HEK293 (cell line): ENCODE measurements around the gene NLGN1.

Experiments
- CTCF ChIA-PET: fragments of 350-600 bp; formaldehyde crosslinking; extraction: SDS; loops from one replicate; lab custom pipeline; 2021; ENCODE audit warnings: antibody characterized with exemption; lab: Yijun Ruan, JAX
- POLR2A ChIA-PET: fragments of 300-600 bp; formaldehyde crosslinking; extraction: SDS; loops from one replicate; lab custom pipeline; 2020; ENCODE audit warnings: antibody characterized with exemption, inconsistent platforms; lab: Yijun Ruan, JAX
- H3K27ac ChIP-seq: fragments of 200-500 bp; sonication (Bioruptor generic); 2 replicates; pipeline ENCODE4 v1.5.1; 2014; ENCODE audit warnings: low read depth, low read length, control low read depth, inconsistent platforms; ENCODE audit errors: extremely low read depth
- H3K36me3 ChIP-seq, 2 experiments: fragments of 200-500 bp in 1 of 2; sonication (Bioruptor generic) in 1 of 2; 1 replicate in 1 of 2; 2 replicates in 1 of 2; pipeline ENCODE4 v1.5.1; 2014 to 2017; ENCODE audit warnings: inconsistent platforms in 2 of 2, low read length in 2 of 2; ENCODE audit not compliant: control insufficient read depth in 2 of 2, insufficient read depth in 1 of 2
- H3K4me1 ChIP-seq: fragments of 200-500 bp; sonication (Bioruptor generic); 2 replicates; pipeline ENCODE4 v1.5.1; 2014; ENCODE audit warnings: mild to moderate bottlenecking, low read length, inconsistent platforms; ENCODE audit not compliant: control insufficient read depth, insufficient read depth
- H3K4me3 ChIP-seq: 2 replicates; pipeline ENCODE4 v1.5.1; 2011; ENCODE audit warnings: low read depth, mild to moderate bottlenecking, control low read depth, low read length, moderate library complexity
- H3K9me3 ChIP-seq: fragments of 200-500 bp; sonication (Bioruptor generic); 2 replicates; pipeline ENCODE4 v1.5.1; 2014; ENCODE audit warnings: low read depth, low read length, inconsistent platforms; ENCODE audit not compliant: control insufficient read depth, insufficient read depth
- ATF2 ChIP-seq: fragments of 450-650 bp; formaldehyde crosslinking; IDR thresholded peaks from 2 replicates; pipeline ENCODE4 v1.5.1; 2016; ENCODE audit warnings: missing biosample characterization, missing genetic modification characterization, low read depth
- IKZF3 ChIP-seq: fragments of 450-650 bp; IDR thresholded peaks from 2 replicates; pipeline ENCODE4 v1.5.0; 2018; ENCODE audit warnings: missing biosample characterization, mild to moderate bottlenecking, missing genetic modification characterization, moderate library complexity
- PRDM6 ChIP-seq: fragments of 450-650 bp; formaldehyde crosslinking; IDR thresholded peaks from 2 replicates; pipeline ENCODE4 v1.5.1; 2017; ENCODE audit warnings: missing biosample characterization, missing genetic modification characterization
- ZBTB17 ChIP-seq: fragments of 450-650 bp; formaldehyde crosslinking; IDR thresholded peaks from 2 replicates; pipeline ENCODE4 v1.5.1; 2016; ENCODE audit warnings: missing biosample characterization, missing genetic modification characterization
- ZBTB44 ChIP-seq: fragments of 450-650 bp; IDR thresholded peaks from 2 replicates; pipeline ENCODE4 v1.5.1; 2018; ENCODE audit warnings: missing biosample characterization, mild to moderate bottlenecking, missing genetic modification characterization
- ZEB2 ChIP-seq: fragments of 450-650 bp; formaldehyde crosslinking; IDR thresholded peaks from 2 replicates; pipeline ENCODE4 v1.5.1; 2016; ENCODE audit warnings: missing biosample characterization, missing genetic modification characterization
- ZFP41 ChIP-seq: fragments of 450-650 bp; formaldehyde crosslinking; IDR thresholded peaks from 2 replicates; pipeline ENCODE4 v1.5.1; 2016; ENCODE audit warnings: missing biosample characterization, missing genetic modification characterization, borderline replicate concordance
- ZFP69B ChIP-seq: fragments of 450-650 bp; formaldehyde crosslinking; IDR thresholded peaks from 2 replicates; pipeline ENCODE4 v1.5.1; 2016; ENCODE audit warnings: missing biosample characterization, missing genetic modification characterization
- ZIC2 ChIP-seq: fragments of 450-650 bp; formaldehyde crosslinking; IDR thresholded peaks from 2 replicates; pipeline ENCODE4 v1.5.1; 2016; ENCODE audit warnings: missing biosample characterization, missing genetic modification characterization
- ZNF488 ChIP-seq: fragments of 450-650 bp; formaldehyde crosslinking; IDR thresholded peaks from 2 replicates; pipeline ENCODE4 v1.5.1; 2016; ENCODE audit warnings: missing biosample characterization, missing genetic modification characterization
- ZNF571 ChIP-seq: fragments of 450-650 bp; formaldehyde crosslinking; IDR thresholded peaks from 2 replicates; pipeline ENCODE4 v1.5.0; 2017; ENCODE audit warnings: missing biosample characterization, missing genetic modification characterization
- ZNF600 ChIP-seq: fragments of 450-650 bp; formaldehyde crosslinking; IDR thresholded peaks from 2 replicates; pipeline ENCODE4 v1.5.1; 2016; ENCODE audit warnings: missing biosample characterization, missing genetic modification characterization
- ZNF629 ChIP-seq: fragments of 450-650 bp; formaldehyde crosslinking; IDR thresholded peaks from 2 replicates; pipeline ENCODE4 v1.5.1; 2017; ENCODE audit warnings: missing biosample characterization, missing genetic modification characterization
- ZNF791 ChIP-seq: fragments of 450-650 bp; formaldehyde crosslinking; IDR thresholded peaks from 2 replicates; pipeline ENCODE4 v1.5.1; 2016; ENCODE audit warnings: missing biosample characterization, missing genetic modification characterization

NLGN1 gene

GRCh38 chr3:174168538-174169254 is 771.2 kb downstream of the NLGN1 start:
- no peak overlapping the region for H3K27ac ChIP-seq
- CTCF ChIA-PET = interaction anchor here (0.6 kb wide), 2 partner anchors 532 to 1182 kb away, joined by 3 to 5 read pairs; no protein-coding TSS in a partner anchor

DNA sequence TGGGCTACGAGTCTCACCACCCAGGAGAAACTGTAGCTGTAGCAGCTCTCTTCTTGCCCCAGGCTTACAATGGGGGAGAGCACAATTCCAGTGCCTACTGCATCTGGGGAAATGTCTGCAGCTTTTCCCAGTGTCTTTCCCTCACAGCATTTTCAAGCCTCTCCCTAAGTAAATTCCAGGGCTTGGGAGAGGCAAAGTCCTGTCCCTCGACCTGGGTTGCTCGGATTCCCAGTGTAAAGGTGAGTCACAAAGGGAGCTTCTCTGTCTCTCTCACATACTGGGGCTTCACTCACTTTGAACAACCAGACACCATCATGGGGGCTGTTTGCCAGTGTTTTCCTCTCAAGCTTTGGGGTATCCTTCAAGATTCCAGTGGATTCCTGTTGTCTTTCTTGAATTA is 772.2 kb downstream of the NLGN1 start:
- Histone ChIP-seq H3K27ac (no peak overlapping the region), H3K4me3 (no peak overlapping the region), H3K36me3 (no peaks in the 10 kb centered on the region), H3K4me1 (no peaks in the 10 kb centered on the region), H3K9me3 (no peaks in the 10 kb centered on the region)
- CTCF ChIA-PET = interaction anchor here (0.7 kb wide), 1 partner anchor 48 kb away, joined by 4 read pairs; no protein-coding TSS in a partner anchor
- POLR2A ChIA-PET = no interaction called here
- no peak for TF ChIP-seq ZFP41 (tag by site-specific recombination)

More at GRCh38 chr3:174168538-174169254, 771.2 kb downstream of the NLGN1 start:
- Histone ChIP-seq H3K4me1 (no peaks in the 10 kb centered on the region), H3K9me3 (no peaks in the 10 kb centered on the region), H3K36me3 (no peaks in the 10 kb centered on the region)
- TF ChIP-seq ZIC2 (0 out of 2 replicates have a peak, but pooled peaks have one; percentile 22), ZBTB44 (tag by site-specific recombination) (no peak)
- TF ChIP-seq, all 188 proteins: peak for 1
- no peak overlapping the region for H3K4me3 ChIP-seq
- POLR2A ChIA-PET = no interaction called here

DNA sequence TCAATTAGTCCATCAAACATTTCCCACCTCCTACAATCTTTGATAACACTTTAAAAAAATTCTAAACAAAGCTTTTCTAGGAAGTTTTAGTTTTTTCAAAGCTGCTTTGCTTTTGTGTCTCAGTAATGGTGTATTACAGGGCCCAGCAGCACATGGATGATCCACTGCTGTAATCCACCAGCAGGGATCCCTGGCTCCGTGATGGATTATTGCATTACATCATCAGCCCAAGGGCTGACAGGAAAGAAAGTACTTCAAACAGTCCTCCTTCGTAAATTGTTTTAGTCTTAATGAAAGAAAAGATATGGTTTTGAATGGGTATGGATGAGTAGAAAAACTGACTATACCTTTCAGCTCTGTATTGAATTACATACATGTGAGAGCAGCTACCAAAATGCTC is 772.7 kb downstream of the NLGN1 start:
- Histone ChIP-seq H3K9me3 (no peaks in the 10 kb centered on the region), H3K4me3 (no peak overlapping the region), H3K27ac (no peak overlapping the region), H3K36me3 (no peaks in the 10 kb centered on the region), H3K4me1 (no peaks in the 10 kb centered on the region)
- TF ChIP-seq ZNF791 (tag by site-specific recombination) (no peak), ZEB2 (tag by site-specific recombination) (0 out of 2 replicates have a peak, but pooled peaks have one; percentile 19), PRDM6 (tag by site-specific recombination) (peak; percentile 64), ZNF600 (peak; percentile 76), ZBTB17 (peak; percentile 70), ZNF488 (tag by site-specific recombination) (no peak), ZFP69B (tag by site-specific recombination) (0 out of 2 replicates have a peak, but pooled peaks have one; percentile 21), IKZF3 (tag by site-specific recombination) (peak; percentile 44; the same call in 1 of the 2 replicates), ZNF629 (tag by site-specific recombination) (peak; percentile 36), ATF2 (peak; percentile 85), ZNF571 (tag by site-specific recombination) (no peak)
- CTCF ChIA-PET = interaction anchor here (0.7 kb wide), 1 partner anchor 47 kb away, joined by 4 read pairs; no protein-coding TSS in a partner anchor
- POLR2A ChIA-PET = no interaction called here
